ENCODE measurements around the gene DCP2.
"Not testable (repeated sequence)": the region's sequence is repeated elsewhere in the genome, so short reads cannot be mapped to it uniquely, and the experiment has no call there.

DCP2 gene

GRCh38 chr5:112976432-112977309 is at the start of gene DCP2:
DCP2 (plus strand) TSS chr5:112976798; CDS start chr5:112976934, 136 bp downstream.
- peak; percentile 99 for DNase-seq (ENCODE audit: low read depth)

- no peak for DNase-seq (ENCODE audit: low read depth)
These were observed 47.1 kb upstream of the DCP2 start for GRCh38 chr5:112929336-112930081.

DNA sequence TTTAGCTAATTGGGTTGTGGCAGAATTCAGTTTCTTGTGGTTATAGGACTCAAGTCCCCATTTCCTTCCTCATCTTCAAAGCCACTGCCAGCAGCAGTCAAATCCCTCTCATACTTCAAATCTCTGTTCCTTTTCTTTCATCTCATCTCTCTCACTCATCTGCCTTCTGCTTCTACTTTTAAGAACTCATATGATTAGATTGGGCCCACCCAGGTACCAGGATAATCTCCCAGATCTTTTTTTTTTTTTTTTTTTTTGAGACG is 46.6 kb upstream of the DCP2 start:
- DNase-seq (ENCODE audit: low read depth) = no peak

DNA sequence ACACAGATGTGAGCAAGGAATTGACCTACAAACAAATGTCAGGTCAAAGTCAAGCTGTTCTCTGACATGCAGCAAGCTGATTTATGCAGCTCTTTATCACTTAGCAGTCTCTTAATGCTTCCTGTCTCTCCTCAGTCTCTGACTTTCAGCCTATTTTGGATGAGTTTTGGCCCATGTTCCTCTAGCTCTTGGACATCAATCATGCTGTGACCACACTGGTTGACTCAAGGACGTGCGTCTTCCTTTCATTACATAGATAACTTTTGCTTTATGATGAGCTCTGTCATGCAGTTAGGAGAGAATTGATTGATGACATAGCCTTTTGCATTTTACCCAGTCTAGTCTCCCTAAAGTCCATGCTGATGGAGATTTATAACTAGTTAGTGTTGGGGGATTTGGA is 45.1 kb upstream of the DCP2 start:
- DNase-seq (ENCODE audit: low read depth) = no peak

DNA sequence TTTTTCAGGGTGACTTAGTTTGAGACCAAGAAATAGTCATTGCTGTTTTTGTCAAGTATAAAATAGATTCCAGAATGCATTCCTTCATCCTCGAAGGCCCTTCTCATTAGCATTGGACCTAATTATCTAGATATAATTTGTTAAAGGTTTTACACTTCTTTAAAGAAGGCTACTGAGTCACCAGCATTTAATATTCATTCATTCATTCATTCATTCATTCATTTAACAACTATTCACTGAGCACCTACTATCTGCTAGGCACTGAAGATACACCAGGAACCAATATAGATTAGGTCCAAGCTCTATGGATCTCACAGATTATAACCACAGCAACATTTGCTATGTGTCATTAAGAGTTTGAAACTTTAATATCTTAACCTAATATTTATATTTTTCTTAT is 43.5 kb upstream of the DCP2 start:
- DNase-seq (ENCODE audit: low read depth) = no peak

DNA sequence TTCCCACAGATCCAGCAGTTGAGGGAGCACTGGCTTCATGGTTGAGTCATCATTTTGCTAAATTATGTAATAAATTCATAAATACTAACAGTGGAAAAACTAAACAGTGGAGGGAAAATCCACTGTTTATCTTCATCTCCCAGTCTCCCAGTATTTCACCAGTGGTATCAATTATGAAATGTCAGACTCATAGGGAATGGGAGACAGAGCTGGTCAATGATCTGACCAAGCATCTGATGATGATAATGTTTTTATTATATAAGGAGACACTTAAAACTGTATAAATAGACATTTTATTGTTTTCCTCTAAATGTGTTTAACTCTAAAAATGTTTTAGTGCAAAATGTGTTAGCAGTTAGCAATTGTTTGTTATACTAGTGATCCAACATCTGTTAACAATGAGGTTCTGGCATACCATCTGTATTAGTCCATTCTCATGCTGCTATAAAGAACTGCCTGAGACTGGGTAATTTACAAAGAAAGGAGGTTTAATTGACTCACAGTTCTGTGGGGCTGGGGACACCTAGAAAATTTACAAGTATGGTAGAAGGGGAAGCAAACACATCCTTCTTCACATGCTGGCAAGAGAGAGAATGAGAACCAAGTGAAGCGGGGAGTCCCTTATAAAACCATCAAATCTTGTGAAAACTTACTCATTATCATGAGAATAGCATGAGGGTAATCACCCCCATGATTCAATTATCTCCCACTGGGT is 42.8 kb upstream of the DCP2 start:
- DNase-seq (ENCODE audit: low read depth) = peak; percentile 57

DNA sequence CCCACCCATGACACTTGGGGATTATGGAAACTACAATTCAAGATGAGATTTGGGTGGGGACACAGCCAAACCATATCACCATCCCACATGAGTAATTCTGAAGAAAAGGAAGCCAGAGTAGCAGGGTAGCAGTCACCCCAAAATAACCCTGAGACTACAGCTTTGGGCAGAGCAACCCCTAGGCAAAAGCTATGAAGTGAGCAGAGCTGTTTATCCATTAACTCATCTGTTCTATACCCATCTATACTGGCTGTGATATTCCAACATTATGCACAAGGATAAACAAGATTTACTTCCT is 42.3 kb upstream of the DCP2 start:
- no peak for DNase-seq (ENCODE audit: low read depth)

GRCh38 chr5:112935675-112936074 is 40.9 kb upstream of the DCP2 start:
- DNase-seq (ENCODE audit: low read depth) = peak; percentile 42

- no peak for DNase-seq (ENCODE audit: low read depth)
These were observed 38.3 kb upstream of the DCP2 start for GRCh38 chr5:112938286-112938685.

- no peak for DNase-seq (ENCODE audit: low read depth)
These were observed 35.9 kb upstream of the DCP2 start for GRCh38 chr5:112940670-112941069.

GRCh38 chr5:112948458-112948857 is 28.1 kb upstream of the DCP2 start:
- peak; percentile 37 for DNase-seq (ENCODE audit: low read depth)

GRCh38 chr5:112951124-112951702 is 25.4 kb upstream of the DCP2 start:
- no peak for DNase-seq (ENCODE audit: low read depth)

DNA sequence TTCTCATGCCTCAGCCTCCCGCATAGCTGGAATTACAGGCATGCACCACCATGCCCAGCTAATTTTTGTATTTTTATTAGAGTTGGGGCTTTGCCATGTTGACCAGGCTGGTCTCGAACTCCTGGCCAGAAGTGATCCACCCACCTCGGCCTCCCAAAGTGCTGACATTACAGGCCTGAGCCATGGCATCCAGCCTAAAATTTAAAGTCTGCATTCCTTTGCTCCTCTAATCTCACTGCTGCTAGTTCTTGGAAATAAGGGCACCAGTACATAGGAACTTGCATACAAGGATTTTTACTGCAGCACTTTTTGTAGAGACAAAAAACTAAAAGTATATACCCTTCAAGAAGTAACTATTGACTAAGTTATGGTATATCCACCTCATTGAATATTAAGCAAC is 20.0 kb upstream of the DCP2 start:
- no peak for DNase-seq (ENCODE audit: low read depth)

GRCh38 chr5:112957036-112957808 is 19.4 kb upstream of the DCP2 start:
- DNase-seq (ENCODE audit: low read depth) = no peak

DNA sequence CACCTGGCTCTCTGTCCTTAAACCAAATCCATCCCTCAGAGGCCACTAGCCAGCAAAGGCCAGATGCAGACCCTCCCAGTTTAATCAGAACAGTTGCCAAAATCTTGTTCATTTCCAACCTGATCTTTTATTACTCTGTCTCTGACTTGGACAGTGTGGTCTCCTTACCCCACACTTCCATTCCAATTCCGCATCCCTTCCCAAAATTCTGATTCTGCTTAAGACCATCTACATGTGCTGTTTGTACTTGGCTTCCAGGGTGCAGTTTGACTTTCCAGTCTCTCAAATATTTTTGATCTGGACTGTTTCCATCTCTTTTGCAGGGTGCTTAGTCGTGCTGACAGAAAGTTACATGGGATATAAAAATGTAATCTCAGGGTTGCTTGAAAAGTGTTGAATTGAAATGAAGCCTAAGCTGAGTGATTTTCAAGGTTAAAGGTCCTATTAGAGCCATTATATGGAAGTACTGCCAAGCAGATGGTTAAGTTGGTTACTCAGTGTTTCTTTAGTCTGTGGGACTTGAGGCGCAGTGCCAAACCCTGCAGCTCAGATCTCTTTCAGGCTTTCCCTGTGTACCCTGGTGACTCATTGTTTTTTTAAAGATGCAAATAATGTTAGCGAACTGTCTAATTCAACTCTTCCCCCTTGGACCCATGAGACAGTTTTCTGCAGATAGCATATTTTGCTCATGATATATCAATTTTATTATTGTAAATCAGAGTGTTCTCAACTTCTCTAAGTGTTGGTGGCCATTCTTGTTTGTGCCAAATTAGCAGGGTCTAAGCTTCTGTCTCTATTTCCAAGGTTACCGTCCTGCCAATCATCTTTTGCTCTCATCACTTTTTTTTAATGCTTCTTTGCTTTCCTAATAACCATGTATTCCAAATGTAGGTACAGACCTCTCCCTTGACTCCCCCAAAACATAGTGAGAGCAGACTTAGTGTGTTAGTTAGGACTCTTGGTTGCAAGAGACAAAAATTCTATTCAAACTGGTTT is 18.2 kb upstream of the DCP2 start:
- peak; percentile 98 for DNase-seq (ENCODE audit: low read depth)

DNA sequence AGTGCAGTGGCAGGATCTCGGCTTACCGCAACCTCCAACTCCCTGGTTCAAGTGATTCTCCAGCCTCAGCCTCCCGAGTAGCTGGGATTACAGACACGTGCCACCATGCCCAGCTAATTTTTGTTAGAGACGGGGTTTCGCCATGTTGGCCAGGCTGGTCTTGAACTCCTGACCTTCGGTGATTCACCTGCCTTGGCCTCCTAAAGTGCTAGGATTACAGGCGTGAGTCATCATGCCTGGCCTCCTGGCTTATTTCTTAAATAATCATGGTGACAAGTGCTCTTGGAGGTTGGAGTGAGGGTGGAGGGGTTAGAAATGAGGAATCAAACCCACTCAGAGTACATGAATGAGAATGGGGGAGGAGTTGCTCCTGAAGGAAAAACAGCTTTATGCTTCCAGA is 16.7 kb upstream of the DCP2 start:
- DNase-seq (ENCODE audit: low read depth) = peak; percentile 88

GRCh38 chr5:112960315-112960714 is 16.3 kb upstream of the DCP2 start:
- no peak for DNase-seq (ENCODE audit: low read depth)

DNA sequence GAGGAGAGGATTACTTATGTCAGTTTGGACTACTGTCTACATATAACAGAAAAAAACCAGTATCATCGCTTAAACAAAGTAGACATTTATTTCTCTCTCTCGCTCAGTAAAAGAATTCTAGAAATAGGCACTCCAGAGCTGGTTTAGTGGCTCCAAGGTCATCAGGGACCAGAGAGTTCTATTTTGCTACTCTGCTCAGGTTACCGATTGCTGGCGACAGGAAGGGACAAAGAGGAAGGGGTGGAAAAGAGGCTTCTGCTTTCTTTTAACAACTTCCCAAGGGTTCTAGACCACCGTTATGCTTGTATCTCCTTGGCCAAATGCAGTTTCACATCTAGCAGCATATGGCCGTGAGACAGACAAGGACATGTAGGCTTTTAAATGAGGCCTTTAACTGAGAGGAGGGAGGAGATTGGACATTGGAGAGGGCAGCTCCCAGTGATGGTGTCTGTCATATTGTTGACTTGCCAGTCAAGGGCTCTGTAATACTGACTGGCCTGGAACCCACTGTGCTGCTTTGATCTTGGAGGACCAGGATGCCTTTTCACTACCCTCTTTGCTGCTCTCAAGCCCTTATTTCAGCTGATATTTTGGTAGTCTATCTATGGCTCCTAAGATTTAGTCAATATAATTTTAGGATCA is 15.6 kb upstream of the DCP2 start:
- DNase-seq (ENCODE audit: low read depth) = no peak

GRCh38 chr5:112963374-112963733 is 13.2 kb upstream of the DCP2 start:
- not testable (repeated sequence) for DNase-seq (ENCODE audit: low read depth)

DNA sequence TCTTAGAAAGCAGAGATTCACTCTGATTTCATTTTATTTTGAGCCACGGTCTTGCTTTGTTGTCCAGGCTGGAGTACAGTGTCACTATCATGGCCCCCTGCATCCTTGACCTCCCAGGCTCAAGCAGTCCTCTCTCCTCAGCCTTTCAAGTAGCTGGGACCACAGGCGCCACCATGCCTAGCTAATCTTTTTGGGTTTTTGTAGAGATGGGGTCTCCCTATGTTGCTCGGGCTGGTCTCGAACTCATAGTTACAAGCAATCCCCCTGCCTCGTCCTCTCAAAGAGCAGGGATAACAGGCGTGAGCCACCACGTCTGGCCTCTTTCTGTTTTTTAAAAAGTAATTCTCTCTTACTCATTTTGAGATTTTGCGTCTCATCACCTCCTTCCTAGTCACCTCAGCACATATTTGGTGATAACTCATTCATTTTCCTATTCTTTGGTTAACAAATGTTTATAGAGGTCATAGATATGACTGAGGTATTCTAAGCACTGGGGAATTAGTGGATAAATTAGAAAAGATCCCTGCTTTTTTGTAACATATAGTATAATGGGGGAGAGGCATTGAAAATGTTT is 10.8 kb upstream of the DCP2 start:
- no peak for DNase-seq (ENCODE audit: low read depth)
